Lower leg skin (tissue), 3 donors: ENCODE results near the gene TRPC1.

Source experiments
- CTCF ChIP-seq, 3 donors: fragments of 450-650 bp; IDR thresholded peaks; one replicate each; pipeline ENCODE4 v1.5.1; 2016; ENCODE audit warnings: antibody characterized with exemption in 3 of 3, mild to moderate bottlenecking in 3 of 3, moderate library complexity in 2 of 3
- POLR2A ChIP-seq, 2 donors: fragments of 450-650 bp; IDR thresholded peaks; one replicate each; pipeline ENCODE4 v1.6.1; 2016 to 2017; ENCODE audit warnings: antibody characterized with exemption in 2 of 2, mild to moderate bottlenecking in 1 of 2, moderate library complexity in 1 of 2

GRCh38 chr3:142808103-142808917, 84.5 kb downstream of the TRPC1 start:
- TF ChIP-seq CTCF (IDR thresholded peaks at IDR 0.05), result no peak
- no peak for TF ChIP-seq POLR2A (IDR thresholded peaks at IDR 0.05)
